AG09309 (cell line): ENCODE data around the gene TSR2.
A peak's percentile ranks its signal among the peaks of the same experiment; 100 is the strongest.
"Not testable (repeated sequence)": the region's sequence is repeated elsewhere in the genome, so short reads cannot be mapped to it uniquely, and the experiment has no call there.

Source experiments
- DNase-seq: peaks from one replicate; pipeline ENCODE4 v3.0.0-alpha.2; 2010; ENCODE audit warnings: low read depth
- H3K4me3 ChIP-seq: 2 replicates; pipeline ENCODE4 v1.5.1; 2011; ENCODE audit warnings: mild to moderate bottlenecking, low read depth, low read length, moderate library complexity; ENCODE audit not compliant: control insufficient read depth
- CTCF ChIP-seq: IDR thresholded peaks from 2 replicates; pipeline ENCODE4 v1.5.1; 2011; ENCODE audit warnings: mild to moderate bottlenecking, low read depth, low read length, inconsistent platforms; ENCODE audit not compliant: insufficient read depth, control insufficient read depth; ENCODE audit errors: missing control alignments

The TSR2 gene

GRCh38 chrX:54484666-54485065 is 44.5 kb downstream of the TSR2 start:
- TF ChIP-seq CTCF = no peak
- DNase-seq = no peak

GRCh38 chrX:54489819-54490218 is 49.6 kb downstream of the TSR2 start:
- DNase-seq, H3K4me3 ChIP-seq: not testable (repeated sequence)

More at GRCh38 chrX:54484666-54485065, 44.5 kb downstream of the TSR2 start:
- no peak overlapping the region for H3K4me3 ChIP-seq

- no peak overlapping the region; the same call in 1 of the 2 replicates for H3K4me3 ChIP-seq
- TF ChIP-seq CTCF = no peak
- no peak for DNase-seq
Observed at GRCh38 chrX:54492340-54492739, 52.1 kb downstream of the TSR2 start.

GRCh38 chrX:54494166-54494988 is 54.2 kb downstream of the TSR2 start:
- H3K4me3 ChIP-seq = peak overlapping the region; percentile 60
- no peak for DNase-seq
- no peak for TF ChIP-seq CTCF
